HG02759 (cell line): ENCODE data around the gene MEX3D.

ENCODE experiments used
- ATAC-seq: cut with Tn5 transposase; IDR thresholded peaks from one replicate; pipeline ENCODE4 v1.9.1; 2021; ENCODE audit warnings: mild to moderate bottlenecking, moderate library complexity; ENCODE audit not compliant: unreplicated experiment

Gene MEX3D

DNA sequence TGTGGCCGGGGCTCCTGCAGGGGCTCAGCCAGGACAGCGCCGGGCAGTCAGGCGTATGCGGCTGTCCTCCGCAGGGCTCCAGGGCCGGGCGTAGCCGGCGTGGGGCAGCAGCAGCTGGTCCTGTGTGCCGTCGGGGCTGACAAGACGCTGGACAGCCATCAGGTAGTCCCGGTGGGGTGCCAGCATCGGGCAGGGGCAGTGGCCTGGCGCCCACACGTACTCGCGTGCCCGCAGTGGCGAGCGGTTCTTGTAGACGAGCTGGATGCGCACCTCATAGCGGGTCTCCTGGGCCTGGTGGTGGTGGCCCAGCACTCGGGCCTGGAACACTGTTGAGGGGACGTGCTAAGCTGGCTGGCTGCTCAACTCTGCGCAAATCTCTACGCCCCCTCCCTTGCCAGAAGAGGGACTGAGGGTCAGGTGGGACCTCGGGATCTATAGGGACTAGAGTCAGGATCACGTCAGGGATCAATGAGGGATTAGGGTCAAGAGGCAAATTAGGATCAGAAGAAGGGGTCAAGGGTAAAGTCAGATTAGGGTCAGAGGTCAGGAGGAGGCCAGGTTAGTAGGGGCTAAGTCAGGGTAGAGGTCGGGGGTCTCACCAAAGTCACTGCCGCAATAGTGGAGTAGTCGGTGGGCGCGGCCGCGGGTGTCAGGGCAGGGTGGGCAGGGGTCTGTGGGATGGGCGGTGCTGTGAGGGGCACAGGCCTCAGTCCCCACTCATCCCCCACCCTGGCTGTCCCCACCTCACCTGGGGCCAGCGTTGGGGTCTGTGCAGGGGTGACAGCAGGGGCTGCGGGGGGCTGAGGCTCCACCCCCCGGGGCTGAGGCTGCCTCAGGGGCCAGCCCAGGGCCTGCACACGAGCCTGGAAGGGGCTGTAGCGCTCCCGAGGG is 61.9 kb downstream of the MEX3D start:
- ATAC-seq: no peak

DNA sequence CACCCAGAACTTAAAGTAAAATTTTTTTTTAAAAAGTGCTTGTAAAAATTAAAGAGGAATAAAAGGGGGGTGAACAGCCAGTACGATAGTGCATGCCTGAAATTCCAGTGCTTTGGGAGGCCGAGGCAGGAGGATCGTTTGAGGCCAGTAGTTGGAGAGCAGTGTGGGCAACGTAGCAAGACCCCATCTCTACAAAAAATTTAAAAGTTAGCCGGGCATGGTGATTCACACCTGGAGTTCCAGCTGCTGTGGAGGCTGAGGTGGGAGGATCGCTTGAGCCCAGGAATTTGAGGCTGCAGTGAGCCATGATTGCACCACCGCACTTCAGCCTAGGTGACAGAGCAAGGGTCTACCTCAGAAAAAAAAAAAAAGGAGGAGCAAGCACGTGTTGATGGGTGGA is 63.1 kb downstream of the MEX3D start:
- no peak for ATAC-seq
